ENCODE results near the gene RAB25.

DNA sequence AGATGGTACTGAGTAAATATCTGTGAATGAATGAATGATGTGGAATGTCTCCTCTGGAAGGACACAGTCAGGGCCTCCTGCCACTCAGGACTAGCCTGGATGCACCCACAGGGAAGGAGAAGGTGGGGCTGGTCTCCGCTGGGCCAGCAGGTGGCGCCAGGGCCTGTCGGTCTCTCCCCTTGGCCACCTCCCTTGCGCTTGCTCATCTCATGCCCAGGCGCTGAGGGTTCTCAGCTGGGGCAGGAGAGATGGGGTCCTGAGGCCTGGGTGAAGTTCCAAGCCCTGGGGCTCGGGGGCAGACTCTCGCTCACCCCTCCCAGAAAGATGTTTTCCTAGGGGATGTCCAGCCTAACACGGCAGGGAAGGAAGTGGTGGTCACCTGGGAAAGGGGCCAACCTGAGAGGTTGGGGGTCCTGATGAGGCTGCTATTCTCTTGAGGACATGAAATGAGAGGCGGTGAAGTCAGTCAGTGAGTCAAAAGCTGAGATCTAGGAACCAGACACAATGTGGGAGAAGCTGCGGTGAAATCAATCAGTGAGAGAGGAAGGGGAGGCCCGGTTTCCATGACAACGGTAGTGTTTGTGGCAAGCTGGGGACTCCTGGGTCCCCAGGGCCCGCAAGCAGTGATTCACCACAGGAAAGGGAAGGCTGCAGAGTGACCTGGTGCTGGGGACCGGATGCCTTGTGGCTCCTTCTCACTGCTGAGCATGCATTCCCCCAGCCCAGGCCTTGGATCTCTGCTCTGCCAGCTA lies 35.9 kb downstream of the RAB25 start:
- TF ChIP-seq POLR2A (IDR thresholded peaks at IDR 0.05; ENCODE audit: low read length) (no peak), GATA1 (IDR thresholded peaks at IDR 0.05; ENCODE audit: low read depth, low read length) (no peak)
